Hematopoietic multipotent progenitor cell (in vitro differentiated cells): Measurements from ENCODE around the gene PTPRE. TPM values are rescaled to one million over a fixed set of nuclear protein-coding genes. Genes with fewer than 3 reads are reported as not detected.

ENCODE experiments used
- DNase-seq, 3 donors: peaks; one replicate each; pipeline ENCODE4 v3.0.0-alpha.2; 2011 to 2015; ENCODE audit warnings: low read depth in 2 of 3, low spot score in 2 of 3
- total RNA-seq: library from RNA; depleted of rRNA; stranded (reverse); fragments of >200 nt; gene quantifications from one replicate; pipeline ENCODE4 v1.2.3, GENCODE V29; 2012

The PTPRE gene
- total RNA-seq, 1 donor = 86.2 TPM

DNA sequence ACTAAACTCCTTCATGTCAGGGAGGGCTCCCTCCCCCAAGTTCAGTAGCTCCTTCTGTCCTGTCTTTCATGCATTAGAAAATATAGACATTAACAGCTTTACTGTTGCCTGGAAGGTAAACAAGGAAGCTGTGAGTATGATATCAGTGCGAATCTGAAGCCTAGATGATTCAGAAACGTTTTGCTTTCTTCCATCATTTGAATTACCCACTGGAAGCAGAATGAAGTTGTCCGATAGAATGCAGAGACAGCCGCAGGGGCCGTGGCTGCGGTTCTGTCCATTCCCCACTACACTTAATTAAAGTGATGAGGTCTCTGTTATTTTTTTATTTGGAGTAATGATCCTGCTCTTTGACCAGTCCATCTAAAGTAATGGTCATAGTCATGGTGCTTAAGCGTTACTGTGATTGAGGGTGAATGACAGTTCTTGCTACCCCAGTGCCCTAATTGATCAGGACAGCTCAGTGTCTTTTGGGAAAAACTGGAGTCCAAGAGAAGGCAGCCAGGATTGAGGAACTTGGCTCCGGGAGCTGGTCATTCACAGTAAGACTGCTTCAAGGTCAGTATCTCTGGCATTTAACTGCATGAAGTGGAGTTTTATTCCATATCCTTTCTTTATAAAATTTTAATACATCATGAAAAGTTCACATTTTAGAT, 69.9 kb downstream of the PTPRE start:
- DNase-seq = no peak

DNA sequence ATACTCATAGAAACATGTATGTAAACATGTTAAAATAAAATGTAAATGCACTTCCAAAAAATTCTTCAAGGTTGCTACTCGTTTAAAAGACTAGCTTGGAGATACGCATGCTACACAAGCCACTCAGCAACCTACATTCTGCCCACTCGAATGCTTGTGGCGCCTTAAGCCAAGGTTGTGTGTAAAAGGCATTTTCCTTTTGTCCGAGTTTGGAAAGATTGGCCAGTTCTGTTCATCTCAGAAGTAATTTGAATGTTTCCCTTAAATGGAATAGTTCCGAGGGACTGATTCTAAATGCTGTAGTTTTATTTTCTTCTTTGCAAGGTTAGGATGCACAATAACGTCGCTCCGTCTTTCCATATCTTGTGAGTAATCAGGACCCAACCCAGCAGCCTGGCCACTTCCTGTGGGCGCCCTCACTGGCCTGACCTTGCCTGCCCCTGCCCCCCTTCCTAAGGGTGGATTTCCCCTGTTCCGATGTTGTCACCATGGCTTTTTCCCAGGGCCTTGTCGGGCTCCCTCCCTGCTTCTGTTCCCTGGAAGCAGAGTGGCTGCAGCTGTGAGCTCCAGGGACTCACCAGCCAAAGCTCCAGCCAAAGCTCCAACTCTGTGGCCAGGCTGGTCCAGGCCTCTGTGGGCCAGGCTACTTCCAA, 70.6 kb downstream of the PTPRE start:
- DNase-seq = peak in 2 of 3 donors; percentile 22 to 46

DNA sequence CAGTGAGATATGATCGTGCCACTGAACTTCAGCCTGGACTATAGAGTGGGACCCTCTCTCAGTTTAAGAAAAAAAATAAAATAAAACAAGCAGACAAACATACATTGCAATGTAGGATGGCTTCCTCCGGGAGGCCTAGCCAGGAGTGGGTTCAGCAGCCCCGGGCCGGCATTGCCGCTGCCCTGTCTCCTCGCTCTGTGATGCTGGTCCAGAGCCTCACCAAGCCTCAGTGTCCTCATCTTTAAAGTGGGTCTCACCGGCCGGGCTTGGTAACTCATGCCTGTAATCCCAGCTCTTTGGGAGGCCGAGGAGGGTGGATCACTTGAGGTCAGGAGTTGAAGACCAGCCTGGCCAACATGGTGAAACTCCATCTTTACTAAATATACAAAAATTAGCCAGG, 71.6 kb downstream of the PTPRE start:
- DNase-seq = no peak

GRCh38 chr10:127979045-127979444, 72.1 kb downstream of the PTPRE start:
- DNase-seq = no peak

- no peak for DNase-seq
These were observed 72.7 kb downstream of the PTPRE start for GRCh38 chr10:127979566-127979965.

GRCh38 chr10:127980898-127981297, 74.0 kb downstream of the PTPRE start:
- DNase-seq = no peak

DNA sequence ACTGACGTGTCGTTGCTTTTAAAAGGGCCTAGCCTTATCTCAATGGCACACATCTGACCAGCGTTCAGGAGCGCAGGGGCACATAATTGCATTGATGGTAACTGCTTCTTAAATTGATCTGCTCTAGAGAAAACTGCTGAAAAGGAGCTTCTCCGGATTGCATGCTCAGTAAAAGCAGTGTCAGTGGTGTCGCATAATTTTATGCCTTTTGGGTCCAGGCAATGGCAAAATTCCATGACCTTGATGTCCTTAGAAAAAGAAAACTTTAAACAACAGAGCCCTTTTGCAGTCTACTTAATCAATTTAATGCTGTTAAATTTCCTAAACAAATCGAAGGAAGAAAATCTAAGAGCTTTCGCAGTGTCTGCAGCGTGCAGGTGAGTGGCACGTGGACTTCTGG, 75.7 kb downstream of the PTPRE start:
- DNase-seq = no peak

GRCh38 chr10:127983344-127984100, 76.6 kb downstream of the PTPRE start:
- no peak for DNase-seq

GRCh38 chr10:127984945-127985344, 78.0 kb downstream of the PTPRE start:
- DNase-seq = no peak

- DNase-seq = no peak
These were observed 79.9 kb downstream of the PTPRE start for GRCh38 chr10:127986531-127987466.

DNA sequence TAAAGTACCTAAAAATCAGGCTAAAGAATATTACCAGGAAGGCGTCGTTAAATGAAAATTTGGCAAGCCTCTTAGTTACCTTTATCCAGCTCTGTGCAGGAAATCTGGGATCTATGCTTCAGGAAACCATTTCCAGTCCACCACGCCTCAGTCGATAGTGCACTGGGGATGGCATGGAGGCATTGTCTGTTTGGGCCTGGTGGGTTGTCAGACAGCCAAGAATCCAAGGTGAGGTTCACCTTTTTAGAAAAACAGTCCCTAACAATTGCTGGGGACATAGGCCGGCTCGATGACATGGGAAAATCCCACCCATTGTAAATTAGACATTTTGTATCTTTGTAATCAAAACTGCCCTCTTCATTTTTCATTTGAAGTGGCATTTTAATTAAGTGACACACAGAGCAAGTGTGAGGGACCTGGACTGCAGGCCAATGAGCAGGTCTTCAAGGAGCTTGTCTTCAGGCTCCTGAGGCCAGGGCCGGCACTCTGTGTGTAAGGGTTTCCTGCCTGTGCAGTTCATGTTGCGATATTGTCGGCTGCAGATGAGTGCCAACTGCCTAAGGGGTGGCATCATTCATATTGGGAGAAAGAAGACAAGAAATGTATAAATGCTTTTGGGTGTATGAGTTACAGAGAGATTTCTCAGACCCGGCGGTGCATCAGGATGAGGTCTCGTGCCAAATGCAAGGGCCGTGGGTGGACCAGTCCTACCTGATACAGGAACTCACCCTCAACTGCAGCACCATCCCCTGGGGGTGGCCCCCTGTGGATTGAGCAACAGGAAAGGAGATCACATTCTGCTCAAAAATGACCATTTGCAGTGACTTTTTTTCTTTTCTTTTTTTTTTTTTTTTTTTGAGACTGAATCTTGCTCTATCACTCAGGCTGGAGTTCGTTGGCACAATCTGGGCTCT, 80.8 kb downstream of the PTPRE start:
- no peak for DNase-seq

DNA sequence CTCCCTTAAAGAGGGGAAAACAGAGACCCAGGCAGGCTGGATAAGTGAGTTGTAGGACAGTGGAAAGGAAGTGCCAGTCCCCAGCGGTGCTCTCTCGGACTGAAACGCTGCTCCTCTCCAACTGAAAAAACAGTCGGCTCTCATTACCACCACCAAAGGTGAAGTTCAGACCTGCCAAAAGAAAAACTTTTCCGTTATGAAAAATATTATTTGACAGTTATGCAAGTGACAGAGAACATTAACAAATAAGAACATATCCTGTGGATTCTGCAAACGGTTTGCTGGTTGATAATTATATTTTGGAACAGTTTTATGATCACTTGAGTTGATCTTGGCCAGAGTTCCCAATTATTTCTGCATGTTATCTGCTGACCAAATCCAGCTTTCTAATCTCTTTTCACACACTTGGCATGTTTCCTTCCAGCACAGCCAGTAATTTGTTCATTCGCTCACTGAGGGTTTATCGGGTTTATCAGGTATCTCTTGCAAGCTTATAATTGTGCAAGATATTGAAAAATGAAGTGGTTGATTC, 82.6 kb downstream of the PTPRE start:
- DNase-seq = peak in 1 of 3 donors; percentile 21

DNA sequence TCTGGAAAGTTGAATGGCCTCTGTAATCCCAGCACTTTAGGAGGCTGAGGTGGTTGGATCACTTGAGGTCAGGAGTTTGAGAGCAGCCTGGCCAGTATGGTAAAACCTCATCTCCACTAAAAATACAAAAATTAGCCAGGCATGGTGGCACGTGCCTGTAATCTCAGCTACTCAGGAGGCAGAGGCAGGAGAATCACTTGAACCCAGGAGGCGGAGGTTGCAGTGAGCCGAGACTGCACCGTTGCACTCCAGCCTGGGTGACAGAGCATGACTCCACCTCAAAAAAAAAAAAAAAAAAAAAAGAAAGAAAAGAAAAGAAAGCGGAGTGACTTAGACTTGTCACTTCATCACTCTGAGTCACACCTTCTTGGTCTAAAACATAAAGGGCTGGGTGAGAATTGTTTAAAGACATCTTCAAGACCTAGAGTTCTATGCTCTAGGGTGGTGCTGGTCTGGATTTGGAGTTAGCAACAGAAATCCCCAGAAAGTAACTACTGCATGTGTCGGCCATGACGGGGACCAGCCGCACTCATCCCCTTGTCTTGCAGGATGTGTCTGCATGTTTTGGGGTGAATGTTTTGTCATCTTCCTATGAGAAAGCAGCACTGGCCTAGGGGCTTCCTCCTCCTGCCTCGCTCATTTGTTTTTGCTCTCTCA, 83.4 kb downstream of the PTPRE start:
- peak in 1 of 3 donors; percentile 27 for DNase-seq

- peak in 2 of 3 donors; percentile 72 to 77 for DNase-seq
These were observed 84.1 kb downstream of the PTPRE start for GRCh38 chr10:127990846-127991542.

DNA sequence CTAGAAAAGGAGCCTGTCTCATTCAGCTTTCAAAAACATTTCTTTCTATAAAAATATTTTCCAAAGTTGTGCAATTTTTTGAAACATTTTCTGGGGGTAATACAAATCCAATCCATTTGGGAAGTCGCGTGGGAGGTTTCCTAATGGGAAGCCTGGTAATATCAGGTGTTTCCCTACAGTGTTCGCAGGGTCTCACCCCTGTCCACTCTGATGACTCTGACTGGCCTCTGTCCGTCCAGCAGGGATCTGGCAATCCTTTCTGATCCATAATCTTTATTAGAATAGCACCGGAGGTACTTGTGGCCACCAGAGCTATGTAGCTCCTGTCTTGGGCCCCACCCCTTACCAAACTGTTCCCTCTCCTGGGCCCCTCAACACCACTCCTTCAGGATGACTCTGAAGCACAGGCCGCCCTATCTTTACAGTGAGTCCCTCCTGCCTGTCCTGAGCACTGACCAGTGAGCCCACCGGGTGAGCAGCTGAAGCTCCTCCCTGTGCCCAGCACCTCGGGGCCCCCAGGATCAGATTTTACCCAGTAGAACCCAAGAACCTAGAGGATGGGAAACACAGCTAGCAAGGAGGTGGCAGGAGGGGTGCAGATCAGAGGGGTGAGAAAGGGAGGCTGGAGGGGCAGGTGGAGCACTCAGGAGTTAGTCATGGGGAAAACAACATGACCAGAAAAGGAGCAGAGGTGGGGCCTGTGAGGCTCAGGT, 84.8 kb downstream of the PTPRE start:
- no peak for DNase-seq

DNA sequence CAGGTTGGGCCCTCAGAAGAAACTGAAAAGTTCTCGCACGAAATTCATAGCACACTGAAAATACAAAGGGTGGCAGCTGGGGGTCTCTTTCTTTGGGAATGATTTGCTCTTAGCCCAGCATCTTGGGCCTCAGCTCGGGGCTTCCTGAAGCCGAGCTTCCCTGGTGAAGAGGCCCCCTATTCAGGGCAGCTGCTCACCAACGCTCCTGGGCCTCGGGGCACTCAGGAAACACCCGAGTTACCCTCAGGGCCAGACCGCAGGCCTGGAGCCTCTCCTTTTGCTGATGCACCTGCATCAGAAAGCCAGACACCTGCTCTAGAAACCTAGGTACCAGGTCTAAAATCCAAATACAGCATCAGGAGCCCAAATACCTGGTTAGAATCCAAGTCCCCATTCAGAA, 85.5 kb downstream of the PTPRE start:
- DNase-seq = no peak

DNA sequence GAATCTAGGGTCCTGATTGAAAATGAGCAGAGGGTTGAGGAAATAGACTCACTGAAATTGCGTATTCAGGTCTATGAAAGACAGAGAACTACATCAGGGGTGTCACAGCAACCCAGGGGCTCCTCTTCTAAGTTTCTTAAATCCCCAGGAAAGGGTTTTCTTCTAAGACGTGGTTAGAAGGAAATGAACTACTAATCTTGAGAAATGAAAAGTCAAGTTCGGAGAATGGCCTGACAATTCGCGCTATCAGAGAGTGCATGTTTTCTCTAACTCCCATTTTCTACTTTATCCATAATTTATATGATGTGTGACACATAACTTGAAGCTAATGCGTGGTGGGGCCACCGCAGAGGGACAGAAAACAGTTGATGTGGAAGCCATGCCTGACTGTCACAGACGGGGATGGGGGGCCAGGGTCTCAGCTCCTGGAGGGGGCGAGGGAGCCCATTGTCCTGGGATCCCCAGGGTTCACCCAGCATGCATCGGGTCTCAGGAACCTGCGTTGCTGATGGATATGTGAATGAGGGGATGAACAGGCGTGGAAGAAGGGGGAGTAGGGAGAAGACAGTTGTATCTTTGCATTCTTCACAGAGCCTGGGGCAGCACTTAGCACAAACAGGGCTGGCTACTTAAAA, 86.3 kb downstream of the PTPRE start:
- DNase-seq = no peak
